T-cell (primary cell): ENCODE results near the gene FHL3. TPM values are rescaled to one million over a fixed set of nuclear protein-coding genes. Genes with fewer than 3 reads are reported as not detected.
A peak's percentile ranks its signal among the peaks of the same experiment; 100 is the strongest.

ENCODE experiments used
- ATAC-seq, 4 experiments: fragments of 200-7000 bp in 3 of 4; fragments of 150-1000 bp in 1 of 4; cut with Tn5 transposase; replicated peaks in 1 of 4; 1 replicate in 3 of 4; 2 replicates in 1 of 4; pipeline ENCODE4 v1.10.0; 2021; ENCODE audit warnings: moderate library complexity in 3 of 4, mild to moderate bottlenecking in 2 of 4, moderate number of reproducible peaks in 1 of 4
- CTCF ChIA-PET, 2 donors: fragments of 300-600 bp; sonication (Branson Sonifier 250); formaldehyde crosslinking; loops; one replicate each; lab custom pipeline; 2022; ENCODE audit warnings: antibody characterized with exemption in 2 of 2; lab: Charles Lee
- POLR2A ChIA-PET, 2 donors: fragments of 300-600 bp; sonication (Branson Sonifier 250); formaldehyde crosslinking; loops; one replicate each; lab custom pipeline; 2022; ENCODE audit warnings: antibody characterized with exemption in 2 of 2; lab: Charles Lee
- DNase-seq, 35 experiments: peaks; one replicate each; pipeline versions ENCODE4 v3.0.0 to v3.0.0-alpha.2; 2013 to 2023
- H3K27ac ChIP-seq: one replicate; pipeline ENCODE4 v1.5.1; 2013; ENCODE audit warnings: low read length
- H3K27me3 ChIP-seq, 2 experiments: replicated peaks in 1 of 2; 1 replicate in 1 of 2; 2 replicates in 1 of 2; pipeline versions ENCODE4 v1.6.1 to v1.7.0; 2013; ENCODE audit warnings: low read length in 1 of 2, mixed read lengths in 1 of 2; ENCODE audit not compliant: control insufficient read depth in 2 of 2, insufficient read depth in 2 of 2; ENCODE audit errors: extremely low read depth in 1 of 2
- H3K36me3 ChIP-seq, 2 donors: 1 replicate in 1 of 2; 2 replicates in 1 of 2; pipeline versions ENCODE4 v1.6.1 to v1.7.0; 2013; ENCODE audit warnings: low read length in 1 of 2; ENCODE audit not compliant: control insufficient read depth in 2 of 2, insufficient read depth in 1 of 2; ENCODE audit errors: extremely low read depth in 1 of 2
- H3K4me1 ChIP-seq, 2 experiments: 1 replicate in 1 of 2; 2 replicates in 1 of 2; pipeline versions ENCODE4 v1.6.1 to v1.7.0; 2013; ENCODE audit warnings: low read length in 2 of 2, mixed read lengths in 1 of 2; ENCODE audit not compliant: insufficient read depth in 2 of 2, control insufficient read depth in 1 of 2; ENCODE audit errors: extremely low read depth in 1 of 2
- H3K4me3 ChIP-seq, 2 donors: 1 replicate in 1 of 2; 2 replicates in 1 of 2; pipeline versions ENCODE4 v1.5.1 to v1.7.0; 2013; ENCODE audit warnings: mild to moderate bottlenecking in 2 of 2, low read length in 1 of 2, moderate library complexity in 1 of 2; ENCODE audit not compliant: control insufficient read depth in 1 of 2; ENCODE audit errors: extremely low read depth in 1 of 2
- H3K9me3 ChIP-seq: 2 replicates; pipeline ENCODE4 v1.7.0; 2013
- H3K27ac Mint-ChIP-seq, 2 donors: one replicate each; pipeline ENCODE4 v1.8.0; 2020 to 2021; ENCODE audit warnings: mild to moderate bottlenecking in 2 of 2, mixed read lengths in 2 of 2
- H3K27me3 Mint-ChIP-seq, 2 donors: one replicate each; pipeline ENCODE4 v1.8.0; 2021 to 2022; ENCODE audit warnings: mixed read lengths in 2 of 2
- H3K36me3 Mint-ChIP-seq: one replicate; pipeline ENCODE4 v1.8.0; 2021; ENCODE audit warnings: mixed read lengths
- H3K4me1 Mint-ChIP-seq, 3 donors: one replicate each; pipeline ENCODE4 v1.8.0; 2020 to 2022; ENCODE audit warnings: mixed read lengths in 3 of 3, mild to moderate bottlenecking in 1 of 3
- H3K4me3 Mint-ChIP-seq, 3 donors: one replicate each; pipeline ENCODE4 v1.8.0; 2020 to 2022; ENCODE audit warnings: mild to moderate bottlenecking in 3 of 3, mixed read lengths in 3 of 3, moderate library complexity in 3 of 3
- H3K9me3 Mint-ChIP-seq, 3 donors: one replicate each; pipeline ENCODE4 v1.8.0; 2020 to 2022; ENCODE audit warnings: mixed read lengths in 3 of 3
- WGBS: methylation state at CpG from one replicate; pipeline ENCODE4 v1.1.5; 2013; ENCODE audit warnings: missing lambda C conversion rate; ENCODE audit not compliant: insufficient coverage; 5-methylcytosine and 5-hydroxymethylcytosine counted together
- total RNA-seq, 35 experiments: library from RNA in 6 of 35; stranded (reverse) in 6 of 35; fragments of 120-200 nt in 1 of 35; gene quantifications; one replicate each; pipeline versions ENCODE4 v1.2.1 to v1.2.4 and lab custom pipeline; 2013 to 2026

FHL3 gene
- total RNA-seq, 5 donors from 2014 or later (not counting 1 experiment from before 2014, with no cell fraction given), result 4.1 to 19.3 (median 8.1) TPM

GRCh38 chr1:38009088-38009840 lies 4.0 kb upstream of the FHL3 start:
- H3K27me3 ChIP-seq, result peaks cover 0 to 13% of the 10 kb centered on the region in 2 experiments
- peak overlapping the region in 2 of 3 donors; percentile 13 for H3K4me3 Mint-ChIP-seq
- H3K27ac ChIP-seq, result peak overlapping the region; percentile 67
- no peaks in the 10 kb centered on the region for H3K36me3 ChIP-seq
- WGBS, result 91% methylated on average over 5 of the region's 8 CpGs
- peak in 3 of 4 experiments; percentile 37 to 69 (median 42) for ATAC-seq
- CTCF ChIA-PET, result interaction anchor here in 1 of 2 donors (1.6 kb wide), 1 partner anchor 18 kb away, joined by 5 read pairs; the partner anchor contains the start of gene SF3A3
- peaks cover 14 to 62% of the 10 kb centered on the region in 2 experiments for H3K4me1 ChIP-seq
- H3K9me3 Mint-ChIP-seq, result no peaks in the 10 kb centered on the region
- POLR2A ChIA-PET, result no interaction called here
- no peaks in the 10 kb centered on the region for H3K9me3 ChIP-seq
- H3K4me3 ChIP-seq, result no peak overlapping the region
- H3K36me3 Mint-ChIP-seq, result no peaks in the 10 kb centered on the region
- DNase-seq, result peak in 12 of 35 experiments; percentile 23 to 60 (median 42)
- H3K27me3 Mint-ChIP-seq, result peaks cover 0 to 3% of the 10 kb centered on the region in 2 donors
- peak overlapping the region; percentile 88 to 97 for H3K27ac Mint-ChIP-seq
- peaks cover 38 to 63% (median 56%) of the 10 kb centered on the region in 3 donors for H3K4me1 Mint-ChIP-seq

GRCh38 chr1:38006008-38006828 lies 904 bp upstream of the FHL3 start:
- peaks cover 22 to 53% (median 48%) of the 10 kb centered on the region in 3 donors for H3K4me1 Mint-ChIP-seq
- H3K36me3 Mint-ChIP-seq, result no peaks in the 10 kb centered on the region
- peak overlapping the region; percentile 65 to 83 for H3K27ac Mint-ChIP-seq
- H3K4me3 ChIP-seq, result peak overlapping the region in 1 of 2 donors; percentile 23
- H3K9me3 Mint-ChIP-seq, result no peaks in the 10 kb centered on the region
- 68% methylated on average over 3 of the region's 12 CpGs for WGBS
- peak overlapping the region; percentile 72 for H3K27ac ChIP-seq
- no peaks in the 10 kb centered on the region for H3K36me3 ChIP-seq
- peak overlapping the region; percentile 62 to 72 (median 71) for H3K4me3 Mint-ChIP-seq
- peaks cover 0 to 3% of the 10 kb centered on the region in 2 donors for H3K27me3 Mint-ChIP-seq
- ChIA-PET POLR2A (interaction anchor here in 1 of 2 donors (0.6 kb wide), 1 partner anchor 1170 kb away, joined by 4 read pairs; no protein-coding TSS in a partner anchor), CTCF (no interaction called here)
- peaks cover 0 to 46% of the 10 kb centered on the region in 2 experiments for H3K4me1 ChIP-seq
- DNase-seq (no peak), ATAC-seq (no peak)
- no peaks in the 10 kb centered on the region for H3K9me3 ChIP-seq
- peaks cover 0 to 18% of the 10 kb centered on the region in 2 experiments for H3K27me3 ChIP-seq

GRCh38 chr1:38004284-38005108 lies 818 bp downstream of the FHL3 start:
- H3K4me1 Mint-ChIP-seq, result peaks cover 24 to 55% (median 53%) of the 10 kb centered on the region in 3 donors
- H3K9me3 ChIP-seq, result no peaks in the 10 kb centered on the region
- CTCF ChIA-PET, result interaction anchor here in 1 of 2 donors (0.6 kb wide), 1 partner anchor 237 kb away, joined by 7 read pairs; no protein-coding TSS in a partner anchor
- peak overlapping the region; percentile 45 to 57 for H3K4me3 ChIP-seq
- DNase-seq, result peak in 2 of 35 experiments; percentile 24 to 41
- no peaks in the 10 kb centered on the region for H3K9me3 Mint-ChIP-seq
- no peaks in the 10 kb centered on the region for H3K36me3 ChIP-seq
- 8% methylated on average over 17 of the region's 26 CpGs for WGBS
- H3K27ac Mint-ChIP-seq, result peak overlapping the region; percentile 68 to 86
- peaks cover 0 to 3% of the 10 kb centered on the region in 2 donors for H3K27me3 Mint-ChIP-seq
- peak; percentile 9 to 43 (median 16) for ATAC-seq
- no peaks in the 10 kb centered on the region for H3K36me3 Mint-ChIP-seq
- peaks cover 0 to 18% of the 10 kb centered on the region in 2 experiments for H3K27me3 ChIP-seq
- peak overlapping the region; percentile 19 for H3K27ac ChIP-seq
- peak overlapping the region; percentile 76 to 83 (median 77) for H3K4me3 Mint-ChIP-seq
- H3K4me1 ChIP-seq, result peaks cover 0 to 42% of the 10 kb centered on the region in 2 experiments
- POLR2A ChIA-PET, result no interaction called here

- no peaks in the 10 kb centered on the region for H3K9me3 Mint-ChIP-seq
- Histone ChIP-seq H3K4me1 (peaks cover 0 to 41% of the 10 kb centered on the region in 2 experiments), H3K9me3 (no peaks in the 10 kb centered on the region), H3K27ac (no peak overlapping the region), H3K36me3 (no peaks in the 10 kb centered on the region), H3K27me3 (peaks cover 0 to 21% of the 10 kb centered on the region in 2 experiments), H3K4me3 (peak overlapping the region; percentile 45 to 57)
- DNase-seq, result no peak
- peak overlapping the region; percentile 57 to 86 for H3K27ac Mint-ChIP-seq
- no peak for ATAC-seq
- ChIA-PET POLR2A (interaction anchor here in 1 of 2 donors (0.6 kb wide), 1 partner anchor 313 kb away, joined by 3 read pairs; a partner anchor contains a TSS), CTCF (interaction anchor here (0.6 to 0.8 kb wide), 3 partner anchors 12 to 1089 kb away, joined by 3 to 7 read pairs (median 4); no protein-coding TSS in a partner anchor)
- H3K4me1 Mint-ChIP-seq, result peaks cover 20 to 55% (median 54%) of the 10 kb centered on the region in 3 donors
- peak overlapping the region; percentile 76 to 83 (median 77) for H3K4me3 Mint-ChIP-seq
- WGBS, result 92% methylated on average over 5 of the region's 8 CpGs
- no peaks in the 10 kb centered on the region for H3K36me3 Mint-ChIP-seq
- peaks cover 0 to 3% of the 10 kb centered on the region in 2 donors for H3K27me3 Mint-ChIP-seq
These were observed 1.8 kb downstream of the FHL3 start for GRCh38 chr1:38003261-38004250.
